Right lung (tissue), 10 donors: ENCODE results near the gene GLT8D2. TPM values are rescaled to one million over a fixed set of nuclear protein-coding genes. Genes with fewer than 3 reads are reported as not detected.
A peak's percentile ranks its signal among the peaks of the same experiment; 100 is the strongest.

Source experiments
- DNase-seq, 2 donors: peaks; one replicate each; pipeline ENCODE4 v3.0.0-alpha.2; 2013
- long read RNA-seq, 8 donors: transcript quantifications; one replicate each; lab custom pipeline, GENCODE V29; 2026
- polyA plus RNA-seq, 5 donors: library from polyadenylated mRNA; unstranded; fragments of 120-200 nt; gene quantifications; one replicate each; pipeline versions ENCODE4 v1.2.1 to v1.2.3, GENCODE V29; 2013; ENCODE audit warnings: inconsistent platforms in 1 of 5, low replicate concordance in 1 of 5; ENCODE audit not compliant: insufficient read length in 5 of 5, insufficient read depth in 1 of 5

Gene GLT8D2
- 10 to 100 TPM; 24.7 to 37.4 (median 29.5) TPM for polyA plus RNA-seq
- long read RNA-seq, donor 1, partial matches to known transcripts, result 0 of 2 reads
- long read RNA-seq, donor 1, other reads (novel, unspliced or antisense), result 0 of 2 reads
- long read RNA-seq, donor 2, partial matches to known transcripts, result 5 of 10 reads
- long read RNA-seq, donor 2, other reads (novel, unspliced or antisense), result 0 of 10 reads
- long read RNA-seq, donor 3, transcript GLT8D2-201 (11 exons, 1,880 nt), result major isoform, 10 of 11 reads
- long read RNA-seq, donor 3, partial matches to known transcripts, result 0 of 11 reads
- long read RNA-seq, donor 3, other reads (novel, unspliced or antisense), result 0 of 11 reads
- long read RNA-seq, donor 4, transcript GLT8D2-201 (11 exons, 1,880 nt), result major isoform, 8 of 22 reads
- long read RNA-seq, donor 4, partial matches to known transcripts, result 13 of 22 reads
- long read RNA-seq, donor 4, other reads (novel, unspliced or antisense), result 0 of 22 reads
- long read RNA-seq, donor 5, transcript GLT8D2-201 (11 exons, 1,880 nt), result major isoform, 10 of 34 reads
- long read RNA-seq, donor 5, partial matches to known transcripts, result 24 of 34 reads
- long read RNA-seq, donor 5, other reads (novel, unspliced or antisense), result 0 of 34 reads
- long read RNA-seq, donor 6, partial matches to known transcripts, result 0 of 5 reads
- long read RNA-seq, donor 6, other reads (novel, unspliced or antisense), result 0 of 5 reads
- long read RNA-seq, donor 7, partial matches to known transcripts, result 7 of 10 reads
- long read RNA-seq, donor 7, other reads (novel, unspliced or antisense), result 0 of 10 reads
- long read RNA-seq, donor 8, partial matches to known transcripts, result 0 of 1 reads
- long read RNA-seq, donor 8, other reads (novel, unspliced or antisense), result 0 of 1 reads

GRCh38 chr12:104049903-104050356 lies at the start of gene GLT8D2:
Gene GLT8D2, minus strand, starts transcription at chr12:104050187. Its CDS starts 30,539 bp downstream, at chr12:104019648.
- peak; percentile 58 to 66 for DNase-seq

GRCh38 chr12:104097954-104098353 lies 48.0 kb upstream of the GLT8D2 start:
- no peak for DNase-seq

GRCh38 chr12:104095289-104095688 lies 45.3 kb upstream of the GLT8D2 start:
- DNase-seq, result no peak

GRCh38 chr12:104094284-104094683 lies 44.3 kb upstream of the GLT8D2 start:
- no peak for DNase-seq

GRCh38 chr12:104091136-104091535 lies 41.1 kb upstream of the GLT8D2 start:
- DNase-seq, result no peak

GRCh38 chr12:104090685-104091084 lies 40.7 kb upstream of the GLT8D2 start:
- DNase-seq, result no peak

GRCh38 chr12:104083769-104084475 lies 33.9 kb upstream of the GLT8D2 start:
- DNase-seq, result no peak

GRCh38 chr12:104080764-104081163 lies 30.8 kb upstream of the GLT8D2 start:
- DNase-seq, result no peak

- no peak for DNase-seq
Measured at GRCh38 chr12:104079024-104079423, 29.0 kb upstream of the GLT8D2 start.

GRCh38 chr12:104073699-104074098 lies 23.7 kb upstream of the GLT8D2 start:
- DNase-seq, result no peak

- DNase-seq, result no peak
Measured at GRCh38 chr12:104072099-104072498, 22.1 kb upstream of the GLT8D2 start.

- no peak for DNase-seq
Measured at GRCh38 chr12:104064842-104065427, 14.9 kb upstream of the GLT8D2 start.

- peak; percentile 90 to 93 for DNase-seq
Measured at GRCh38 chr12:104064031-104064841, 14.2 kb upstream of the GLT8D2 start, which contains the start of gene HCFC2. Gene HCFC2, plus strand, starts transcription at chr12:104064531. Its CDS starts 30 bp downstream, at chr12:104064561.

GRCh38 chr12:104063712-104064030 lies 13.7 kb upstream of the GLT8D2 start:
- DNase-seq, result peak in 1 of 2 donors; percentile 15

GRCh38 chr12:104060791-104061190 lies 10.8 kb upstream of the GLT8D2 start:
- no peak for DNase-seq

GRCh38 chr12:104059963-104060362 lies 10.0 kb upstream of the GLT8D2 start:
- DNase-seq, result no peak

GRCh38 chr12:104058802-104059201 lies 8.8 kb upstream of the GLT8D2 start:
- DNase-seq, result no peak

GRCh38 chr12:104057771-104058197 lies 7.8 kb upstream of the GLT8D2 start:
- no peak for DNase-seq

- DNase-seq, result peak in 1 of 2 donors; percentile 19
Measured at GRCh38 chr12:104056419-104056972, 6.5 kb upstream of the GLT8D2 start.
